HG03039 (cell line): ENCODE measurements around the gene ZBTB45.
"Not testable (repeated sequence)": the region's sequence is repeated elsewhere in the genome, so short reads cannot be mapped to it uniquely, and the experiment has no call there.

ENCODE experiments used
- ATAC-seq: cut with Tn5 transposase; IDR thresholded peaks from one replicate; pipeline ENCODE4 v1.9.1; 2021; ENCODE audit warnings: mild to moderate bottlenecking, moderate library complexity; ENCODE audit not compliant: unreplicated experiment

Gene ZBTB45

DNA sequence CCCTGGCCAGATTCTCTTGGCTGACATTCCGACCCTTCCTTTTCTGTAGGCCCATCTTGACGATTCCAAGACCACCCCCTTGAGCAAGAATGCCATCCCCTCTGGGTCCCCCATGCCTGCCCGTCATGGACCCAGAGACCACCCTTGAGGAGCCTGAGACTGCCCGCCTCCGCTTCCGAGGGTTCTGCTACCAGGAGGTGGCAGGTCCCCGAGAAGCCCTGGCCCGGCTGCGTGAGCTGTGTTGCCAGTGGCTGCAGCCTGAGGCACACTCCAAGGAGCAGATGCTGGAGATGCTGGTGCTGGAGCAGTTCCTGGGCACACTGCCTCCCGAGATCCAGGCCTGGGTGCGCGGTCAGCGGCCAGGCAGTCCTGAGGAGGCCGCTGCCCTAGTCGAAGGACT lies 42.5 kb downstream of the ZBTB45 start:
- ATAC-seq, result no peak

DNA sequence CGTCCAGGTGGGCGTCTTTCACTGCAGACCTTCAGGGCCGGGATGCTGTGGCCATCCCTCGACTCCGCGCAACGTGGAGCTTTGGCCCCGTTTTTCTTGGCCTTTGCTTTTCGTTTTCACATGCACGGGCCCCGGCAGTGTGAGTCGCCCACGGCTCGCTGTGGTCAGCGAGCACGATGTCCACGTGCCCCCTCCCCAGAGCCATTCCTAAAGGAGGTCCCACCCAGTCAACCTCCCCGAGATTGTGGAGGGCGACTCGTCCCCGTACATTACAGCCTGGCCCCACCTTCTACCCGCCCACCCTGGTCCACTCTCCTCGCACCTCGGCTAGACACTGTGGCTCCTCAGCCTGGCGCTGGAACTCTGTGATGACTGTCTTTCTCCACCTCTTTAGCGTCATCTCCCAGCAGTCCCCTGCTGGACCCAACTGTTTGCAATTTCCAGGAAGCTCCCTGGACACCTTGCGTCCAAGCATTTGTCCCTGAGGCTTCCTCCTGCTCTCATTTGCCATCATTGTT lies 43.1 kb downstream of the ZBTB45 start:
- ATAC-seq, result peak; percentile 2

DNA sequence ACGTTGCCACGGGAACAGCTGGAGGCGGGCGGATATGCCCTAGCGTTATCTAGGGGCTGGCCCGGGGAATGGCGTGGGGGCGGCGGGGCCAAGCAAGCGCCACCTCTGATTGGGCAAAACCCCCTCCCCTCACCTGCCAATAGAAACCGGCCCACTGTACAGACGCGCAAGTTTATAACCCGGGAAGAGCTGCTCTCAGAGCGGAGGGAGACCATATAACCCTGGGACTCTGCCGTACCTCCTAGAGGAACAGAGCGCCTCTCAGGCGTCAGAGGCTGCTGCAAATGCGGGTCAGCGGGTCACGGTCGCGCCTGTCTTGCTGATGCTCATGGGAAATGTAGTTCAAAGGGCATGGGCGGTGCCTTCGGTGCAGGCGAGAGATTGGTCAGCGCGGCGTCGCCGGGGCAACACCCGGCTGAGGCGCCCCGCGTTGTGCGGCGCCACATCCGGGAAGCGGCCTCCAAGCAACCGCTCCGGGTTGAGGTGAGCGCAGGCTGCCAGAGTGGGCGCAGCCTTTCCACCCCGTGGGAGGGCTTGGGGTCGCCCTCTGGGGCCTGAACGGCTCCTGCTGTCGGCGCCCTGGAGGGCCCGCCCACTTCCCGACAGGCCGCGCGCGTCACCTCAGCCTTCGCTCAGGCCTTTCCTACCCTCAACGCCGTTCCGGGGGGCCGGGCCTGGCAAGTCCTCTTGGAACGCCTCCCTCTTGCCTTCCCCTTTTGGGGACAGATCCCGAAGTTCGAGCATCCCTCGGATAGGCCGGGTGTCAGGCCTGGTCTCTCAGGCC lies 43.7 kb downstream of the ZBTB45 start, which contains the start of gene ZNF446:
ZNF446 (plus strand) TSS at position 639 of the 784 bp plus-strand sequence. CDS start 867 bp downstream, outside the sequence.
- peak; percentile 65 for ATAC-seq

DNA sequence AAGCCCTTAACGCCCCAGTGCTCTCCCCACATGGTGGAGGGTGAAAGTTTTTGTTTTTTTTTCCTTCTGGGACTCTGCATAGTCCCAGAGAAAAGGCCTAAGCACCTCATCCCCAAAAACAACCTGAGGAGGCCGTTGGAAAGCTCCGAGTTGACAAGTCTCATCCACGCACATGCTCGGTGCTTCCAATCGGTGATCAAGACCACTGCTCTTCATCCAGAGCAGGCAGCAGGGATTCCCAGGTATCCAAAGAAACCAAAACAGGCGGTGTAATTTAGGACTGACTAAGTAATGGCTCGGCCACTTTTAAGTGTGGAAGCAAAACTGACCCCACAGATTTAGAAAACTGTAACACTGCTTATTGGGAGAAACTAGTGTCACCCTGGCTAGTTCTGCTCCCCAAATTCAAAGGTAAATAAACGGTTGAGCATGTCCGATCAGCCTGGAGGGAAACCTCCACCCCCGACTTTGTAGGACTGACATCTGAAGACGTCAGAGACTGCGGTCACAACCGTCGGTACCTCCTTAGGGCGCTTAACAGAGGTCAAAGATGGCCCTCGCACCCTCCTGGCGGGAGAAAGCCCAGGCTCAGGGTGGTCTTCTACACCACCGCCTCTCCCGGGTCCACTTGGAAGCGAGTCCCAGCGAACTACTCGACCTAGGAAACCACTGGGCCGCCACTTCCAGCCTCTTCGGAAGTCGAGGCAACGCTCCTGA lies 44.5 kb downstream of the ZBTB45 start:
- no peak for ATAC-seq

DNA sequence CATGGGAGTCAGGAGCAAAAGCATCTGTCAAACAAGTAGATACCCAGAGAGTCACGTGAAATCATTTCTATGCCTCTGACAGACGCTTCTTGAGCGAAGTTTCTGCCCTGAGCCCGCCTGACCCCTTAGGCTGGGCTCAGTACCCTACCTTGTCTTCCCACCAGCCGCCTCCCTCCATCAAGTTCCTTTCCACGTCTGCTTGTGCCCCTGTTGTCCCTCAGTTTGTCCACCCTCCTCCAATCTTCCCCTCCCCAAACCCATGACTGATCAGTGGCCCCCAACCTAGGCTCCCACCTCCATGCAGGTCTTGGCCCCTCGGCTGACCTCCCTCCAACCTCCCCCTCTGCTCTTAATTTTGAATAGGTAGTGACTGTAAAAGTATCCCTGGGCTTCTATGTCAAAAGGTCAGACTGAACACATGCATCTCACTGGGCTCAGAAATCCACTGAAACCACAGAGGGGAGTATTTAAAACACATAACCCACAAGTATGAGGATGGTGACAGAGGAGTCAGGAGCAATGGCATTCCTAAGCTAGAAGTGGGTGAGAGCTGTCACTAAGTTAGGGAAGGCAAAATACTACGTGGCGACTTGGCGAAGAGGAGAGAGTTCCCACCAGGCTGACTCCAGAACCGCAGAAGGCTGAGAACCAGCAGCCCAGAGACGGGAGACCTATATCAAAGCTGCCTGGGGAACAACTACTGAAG lies 45.2 kb downstream of the ZBTB45 start:
- no peak for ATAC-seq

DNA sequence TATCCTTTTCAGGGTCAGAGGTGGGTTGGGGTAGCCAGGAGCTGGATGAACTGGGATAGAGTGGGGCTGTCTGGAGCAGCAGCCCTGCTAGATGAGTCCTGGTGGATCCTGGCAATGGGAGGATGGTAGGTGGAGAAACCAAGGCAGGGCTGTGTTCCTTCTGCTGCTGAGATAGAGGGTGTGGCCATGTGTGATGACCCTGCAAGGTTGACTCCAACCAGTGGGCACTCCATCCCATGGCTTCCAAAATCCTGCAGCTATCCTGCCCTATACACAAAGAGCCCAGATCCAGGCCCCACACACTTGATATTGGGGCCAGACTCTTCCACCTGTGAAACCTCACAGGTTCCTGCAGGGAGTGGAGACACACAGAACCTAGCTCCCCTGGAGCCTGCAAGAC lies 45.8 kb downstream of the ZBTB45 start:
- no peak for ATAC-seq

DNA sequence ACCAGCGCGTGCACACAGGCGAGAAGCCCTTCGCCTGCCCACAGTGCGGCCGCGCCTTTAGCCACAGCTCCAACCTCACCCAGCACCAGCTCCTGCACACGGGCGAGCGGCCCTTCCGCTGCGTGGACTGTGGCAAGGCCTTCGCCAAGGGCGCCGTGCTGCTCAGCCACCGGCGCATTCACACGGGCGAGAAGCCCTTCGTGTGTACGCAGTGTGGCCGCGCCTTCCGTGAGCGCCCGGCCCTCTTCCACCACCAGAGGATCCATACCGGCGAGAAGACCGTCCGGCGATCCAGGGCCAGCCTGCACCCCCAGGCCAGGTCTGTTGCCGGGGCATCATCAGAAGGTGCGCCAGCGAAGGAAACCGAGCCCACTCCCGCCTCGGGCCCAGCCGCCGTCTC lies 47.9 kb downstream of the ZBTB45 start:
- ATAC-seq, result no peak

DNA sequence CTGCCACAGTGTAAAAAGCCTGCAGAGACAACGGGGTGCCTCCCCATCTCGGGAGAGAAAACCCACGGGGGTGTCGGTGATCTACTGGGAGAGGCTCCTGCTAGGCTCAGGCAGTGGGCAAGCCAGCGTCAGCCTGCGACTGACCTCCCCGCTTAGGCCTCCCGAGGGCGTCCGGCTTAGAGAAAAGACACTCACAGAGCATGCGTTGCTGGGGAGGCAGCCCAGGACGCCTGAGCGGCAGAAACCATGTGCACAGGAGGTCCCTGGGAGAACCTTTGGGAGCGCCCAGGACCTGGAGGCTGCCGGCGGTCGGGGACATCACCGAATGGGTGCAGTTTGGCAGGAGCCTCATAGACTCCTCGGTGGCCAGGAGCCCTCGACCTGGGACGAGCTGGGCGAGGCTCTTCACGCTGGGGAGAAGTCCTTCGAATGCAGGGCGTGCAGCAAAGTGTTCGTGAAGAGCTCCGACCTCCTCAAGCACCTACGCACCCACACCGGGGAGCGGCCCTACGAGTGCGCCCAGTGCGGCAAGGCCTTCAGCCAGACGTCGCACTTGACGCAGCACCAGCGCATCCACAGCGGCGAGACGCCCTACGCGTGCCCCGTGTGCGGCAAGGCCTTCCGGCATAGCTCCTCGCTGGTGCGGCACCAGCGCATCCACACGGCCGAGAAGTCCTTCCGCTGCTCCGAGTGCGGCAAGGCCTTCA lies 48.6 kb downstream of the ZBTB45 start:
- not testable (repeated sequence) for ATAC-seq

DNA sequence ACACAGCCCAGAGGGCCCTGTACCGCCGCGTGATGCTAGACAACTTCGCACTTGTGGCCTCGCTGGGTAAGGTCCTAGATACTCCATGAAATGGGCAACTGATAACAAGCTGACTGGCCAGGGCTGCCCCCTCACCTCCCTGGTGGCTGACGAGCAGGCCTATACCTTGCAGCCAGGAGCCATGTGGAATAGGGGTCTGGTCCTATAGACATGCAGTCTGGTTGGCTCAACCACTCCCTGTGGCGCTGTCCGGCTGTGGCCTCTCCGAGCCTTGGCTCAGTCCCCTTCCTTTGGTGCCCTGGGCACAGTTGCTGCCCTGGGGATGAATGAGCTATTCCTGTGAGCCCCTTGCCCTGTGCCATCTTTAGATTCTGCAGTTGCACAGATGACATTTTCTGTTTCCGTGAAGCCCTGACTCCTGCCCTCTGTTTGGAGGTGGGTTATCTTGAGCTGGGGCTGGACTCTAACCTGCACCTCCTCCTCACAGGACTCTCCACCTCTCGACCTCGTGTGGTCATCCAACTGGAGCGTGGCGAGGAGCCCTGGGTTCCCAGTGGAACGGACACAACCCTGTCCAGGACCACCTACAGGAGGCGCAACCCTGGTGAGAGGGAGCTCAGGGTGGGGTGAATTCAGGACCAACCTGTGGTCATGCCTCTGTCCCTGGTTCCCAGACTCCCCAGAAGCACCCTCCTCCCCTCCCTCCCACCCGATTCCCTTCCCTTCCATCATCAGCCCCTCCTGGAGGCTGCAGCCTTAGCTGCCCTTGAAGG lies 50.2 kb downstream of the ZBTB45 start:
- ATAC-seq, result no peak

DNA sequence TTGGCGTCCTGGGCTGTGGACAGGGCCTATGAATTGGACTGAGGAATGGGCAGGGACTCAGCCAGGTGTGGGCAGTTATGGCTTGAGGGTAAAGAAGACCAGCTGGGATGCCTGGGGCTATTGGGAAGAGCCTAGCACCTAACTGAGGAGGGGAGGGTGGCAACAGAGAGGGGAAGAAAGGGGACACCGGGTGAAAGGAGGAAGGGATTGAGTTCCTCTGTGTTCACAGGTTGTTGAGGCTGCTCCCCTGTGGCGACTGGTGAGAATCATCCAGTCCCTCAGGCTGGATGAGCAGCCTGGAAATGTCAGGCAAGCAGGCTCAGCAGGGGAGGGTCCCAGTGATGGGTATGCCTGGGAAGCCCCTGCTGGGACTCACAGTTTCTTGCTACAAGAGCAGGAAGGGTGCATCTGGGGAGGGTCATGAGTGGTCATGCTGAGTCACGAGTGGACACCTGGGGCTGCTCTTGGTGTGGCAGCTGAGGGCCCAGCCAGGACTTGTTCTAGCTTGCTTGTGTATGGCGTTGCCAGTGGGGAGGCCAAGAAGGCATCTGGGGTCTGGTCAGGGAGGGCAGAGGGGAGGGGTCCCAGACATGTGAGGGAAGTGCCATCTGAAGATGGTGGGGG lies 51.3 kb downstream of the ZBTB45 start:
- ATAC-seq, result no peak

DNA sequence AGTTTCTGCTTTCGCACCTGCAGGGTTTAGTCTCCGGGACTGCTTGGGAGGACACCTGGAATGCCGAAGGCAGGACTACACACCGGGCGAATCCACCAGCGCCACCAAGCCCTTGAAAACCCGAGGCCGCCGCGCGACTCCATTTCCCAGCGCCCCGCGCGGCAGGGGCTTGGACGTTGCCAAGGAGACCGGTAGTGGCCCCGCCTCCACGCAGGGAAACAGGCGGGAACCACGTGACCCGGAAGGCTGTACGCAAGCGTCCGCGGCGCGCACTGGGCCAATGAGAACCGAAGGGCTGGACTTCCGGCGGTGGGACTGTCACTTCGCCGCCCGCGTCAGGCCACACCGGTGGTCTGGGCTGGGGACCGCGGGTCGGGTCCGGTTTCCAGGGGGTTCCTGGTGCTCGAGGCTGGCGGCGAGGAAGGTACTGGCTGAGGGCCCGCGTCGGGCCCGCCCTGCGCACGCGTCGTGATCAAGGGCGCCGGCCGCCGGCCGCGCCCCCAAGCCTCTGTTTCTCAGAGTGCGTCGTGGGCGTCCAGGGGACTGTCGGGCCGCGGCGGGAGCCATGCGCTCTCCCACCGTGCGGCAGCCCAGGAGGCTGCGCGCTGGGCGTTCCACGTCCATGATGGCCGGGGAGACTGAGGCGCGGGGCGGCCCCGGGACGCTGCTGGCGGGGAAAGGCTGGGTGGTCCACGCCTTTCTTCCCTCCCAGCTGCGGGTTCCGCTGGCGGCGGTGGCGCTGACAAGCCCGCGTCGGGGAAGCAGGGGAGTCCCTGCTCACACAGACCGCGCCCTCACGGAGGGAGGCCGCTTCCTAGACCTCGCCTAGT lies 52.6 kb downstream of the ZBTB45 start, which contains the start of gene ZNF324:
ZNF324 (plus strand) TSS at position 321 of the 830 bp plus-strand sequence. CDS start 2,106 bp downstream, outside the sequence.
- ATAC-seq, result peak; percentile 93

DNA sequence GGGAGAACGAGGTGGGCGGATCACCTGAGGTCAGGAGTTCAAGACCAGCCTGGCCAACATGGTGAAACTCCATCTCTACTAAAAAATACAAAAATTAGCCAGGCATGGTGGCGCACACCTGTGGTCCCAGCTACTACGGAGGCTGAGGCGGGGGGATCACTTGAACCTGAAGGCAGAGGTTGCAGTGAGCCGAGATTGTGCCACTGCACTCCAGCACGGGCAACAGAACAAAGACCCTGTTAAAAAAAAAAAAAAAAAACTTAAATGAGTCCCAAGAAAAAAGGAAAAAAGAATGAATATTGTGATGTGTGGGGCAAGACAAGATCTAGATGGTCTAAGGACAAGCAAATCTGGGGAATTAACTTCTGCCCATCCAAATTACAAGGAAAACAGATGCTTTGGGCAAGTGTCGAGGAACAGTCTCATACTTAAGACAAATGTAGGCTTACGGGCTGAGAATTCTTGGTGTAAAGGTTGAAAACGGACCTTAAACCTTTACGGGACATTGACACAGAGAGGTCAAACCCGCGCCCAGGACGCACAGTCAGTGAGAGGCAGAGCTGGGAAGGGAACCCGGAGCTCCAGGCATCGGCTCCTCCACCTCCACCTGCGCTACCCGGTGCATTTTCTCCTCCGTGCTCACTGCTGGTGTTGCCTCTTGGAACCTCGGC lies 53.4 kb downstream of the ZBTB45 start:
- no peak for ATAC-seq
